CD4-positive, alpha-beta memory T cell (primary cell): ENCODE results near the gene DNAJB13. TPM values are rescaled to one million over a fixed set of nuclear protein-coding genes. Genes with fewer than 3 reads are reported as not detected.
A peak's percentile ranks its signal among the peaks of the same experiment; 100 is the strongest.

ENCODE experiments used
- CTCF ChIA-PET: fragments of 350-600 bp; sonication (Branson Sonifier 250); formaldehyde crosslinking; loops from one replicate; lab custom pipeline; 2021; ENCODE audit warnings: inconsistent platforms; ENCODE audit not compliant: partially characterized antibody; lab: Charles Lee
- POLR2A ChIA-PET: fragments of 350-600 bp; sonication (Branson Sonifier 250); formaldehyde crosslinking; loops from one replicate; lab custom pipeline; 2021; ENCODE audit not compliant: partially characterized antibody; lab: Charles Lee
- DNase-seq, 5 donors: peaks; one replicate each; pipeline versions ENCODE4 v3.0.0 to v3.0.0-alpha.2; 2020 to 2022; ENCODE audit warnings: mixed read lengths in 1 of 5
- H3K27ac ChIP-seq: one replicate; pipeline ENCODE4 v1.7.0; 2013; ENCODE audit warnings: low read depth, low read length
- H3K27me3 ChIP-seq: 2 replicates; pipeline ENCODE4 v1.7.0; 2013; ENCODE audit warnings: mild to moderate bottlenecking, low read length, moderate library complexity; ENCODE audit not compliant: insufficient read depth
- H3K36me3 ChIP-seq: 2 replicates; pipeline ENCODE4 v1.7.0; 2013; ENCODE audit warnings: mild to moderate bottlenecking, low read length, moderate library complexity; ENCODE audit not compliant: insufficient read depth
- H3K4me1 ChIP-seq: 2 replicates; pipeline ENCODE4 v1.7.0; 2013; ENCODE audit warnings: mild to moderate bottlenecking, low read length, moderate library complexity; ENCODE audit not compliant: insufficient read depth
- H3K4me3 ChIP-seq, 2 donors: one replicate each; pipeline ENCODE4 v1.7.0; 2013; ENCODE audit warnings: low read length in 2 of 2, mild to moderate bottlenecking in 1 of 2
- H3K9me3 ChIP-seq, 2 donors: one replicate each; pipeline ENCODE4 v1.7.0; 2013; ENCODE audit warnings: low read length in 2 of 2, control low read depth in 1 of 2; ENCODE audit not compliant: control insufficient read depth in 1 of 2
- H3K27ac Mint-ChIP-seq, 7 donors: one replicate each; pipeline ENCODE4 v1.8.0; 2020 to 2021; ENCODE audit warnings: mixed read lengths in 7 of 7, mild to moderate bottlenecking in 6 of 7, inconsistent platforms in 3 of 7, moderate library complexity in 3 of 7
- H3K27me3 Mint-ChIP-seq, 2 donors: one replicate each; pipeline ENCODE4 v1.8.0; 2020 to 2021; ENCODE audit warnings: mixed read lengths in 2 of 2
- H3K36me3 Mint-ChIP-seq, 2 donors: one replicate each; pipeline ENCODE4 v1.8.0; 2020 to 2021; ENCODE audit warnings: mixed read lengths in 2 of 2, inconsistent platforms in 1 of 2, mild to moderate bottlenecking in 1 of 2
- H3K4me1 Mint-ChIP-seq, 4 donors: one replicate each; pipeline ENCODE4 v1.8.0; 2020 to 2021; ENCODE audit warnings: mixed read lengths in 4 of 4, mild to moderate bottlenecking in 1 of 4
- H3K4me3 Mint-ChIP-seq, 8 donors: one replicate each; pipeline ENCODE4 v1.8.0; 2020 to 2021; ENCODE audit warnings: mixed read lengths in 8 of 8, mild to moderate bottlenecking in 7 of 8, moderate library complexity in 6 of 8, inconsistent platforms in 3 of 8
- H3K9me3 Mint-ChIP-seq, 8 donors: one replicate each; pipeline ENCODE4 v1.8.0; 2020 to 2021; ENCODE audit warnings: mixed read lengths in 8 of 8, mild to moderate bottlenecking in 5 of 8, inconsistent platforms in 3 of 8, moderate library complexity in 1 of 8
- intact Hi-C: fragments of 100-400 bp; cut with micrococcal nuclease; formaldehyde crosslinking; loops from one replicate; pipeline ENCODE4 v1.15.1; 2023
- polyA plus RNA-seq, 2 donors: library from polyadenylated mRNA; unstranded; fragments of 300-500 nt; fragmentation: Illumina TruSeq; gene quantifications; one replicate each; pipeline ENCODE4 v1.2.3, GENCODE V29; 2021
- total RNA-seq, 2 experiments: library from RNA; stranded (reverse); gene quantifications; one replicate each; pipeline ENCODE4 v1.2.3, GENCODE V29; 2021

DNAJB13 gene
- total and polyA plus RNA-seq, 4 experiments from 2014 or later: 0.23 to 0.53 (median 0.30) TPM; not detected in 1

GRCh38 chr11:74015919-74016684 lies 65.3 kb downstream of the DNAJB13 start:
- no peak for DNase-seq
- peak overlapping the region in 1 of 8 donors; percentile 53 for H3K4me3 Mint-ChIP-seq
- CTCF ChIA-PET: interaction anchor here (1.2 to 3.0 kb wide), 6 partner anchors 11 to 52 kb away, joined by 3 to 12 read pairs (median 5); no protein-coding TSS in a partner anchor
- Histone ChIP-seq H3K27me3 (no peaks in the 10 kb centered on the region), H3K36me3 (no peaks in the 10 kb centered on the region), H3K4me1 (peaks cover 93% of the 10 kb centered on the region), H3K4me3 (no peak overlapping the region), H3K9me3 (no peaks in the 10 kb centered on the region), H3K27ac (peak overlapping the region; percentile 43)
- intact Hi-C loops: no loop called here
- POLR2A ChIA-PET: interaction anchor here (1.0 to 35.3 kb wide), 4 partner anchors 9 to 35 kb away, joined by 3 to 2221 read pairs (median 21); partner anchors contain the start of gene UCP2
- H3K27ac Mint-ChIP-seq: peak overlapping the region; percentile 89 to 99 (median 94)
- H3K27me3 Mint-ChIP-seq: no peaks in the 10 kb centered on the region
- peaks cover 0 to 72% (median 57%) of the 10 kb centered on the region in 4 donors for H3K4me1 Mint-ChIP-seq
- H3K36me3 Mint-ChIP-seq: peaks cover 6 to 13% of the 10 kb centered on the region in 2 donors
- peaks cover 0 to 2% (median 0%) of the 10 kb centered on the region in 8 donors for H3K9me3 Mint-ChIP-seq

DNA sequence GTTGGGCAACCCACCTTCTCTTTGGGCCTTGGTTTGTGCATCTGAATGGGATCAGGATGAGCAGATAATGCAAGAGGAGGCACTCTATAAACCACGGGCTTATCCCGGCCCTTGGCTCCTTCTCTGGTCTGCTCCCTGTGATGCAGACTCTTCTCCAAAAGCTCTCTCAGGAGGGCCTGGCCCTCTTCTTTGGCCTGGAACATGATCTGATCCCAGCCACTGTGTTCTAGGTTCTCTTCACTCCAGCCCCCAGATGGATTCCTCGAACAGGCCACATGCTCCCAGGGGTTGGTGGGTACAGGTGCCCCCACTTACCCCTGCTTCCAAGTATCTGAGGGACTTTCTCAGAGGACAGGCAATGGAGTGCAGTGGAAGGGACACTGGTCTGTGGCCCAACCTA lies 66.8 kb downstream of the DNAJB13 start:
- Mint-ChIP-seq H3K36me3 (peaks cover 1 to 13% of the 10 kb centered on the region in 2 donors), H3K27me3 (no peaks in the 10 kb centered on the region), H3K27ac (peak overlapping the region in 6 of 7 donors; percentile 16 to 96 (median 79)), H3K4me3 (no peak overlapping the region), H3K4me1 (peaks cover 0 to 57% (median 44%) of the 10 kb centered on the region in 4 donors), H3K9me3 (no peaks in the 10 kb centered on the region)
- DNase-seq: no peak
- Histone ChIP-seq H3K27ac (no peak overlapping the region), H3K27me3 (no peaks in the 10 kb centered on the region), H3K4me3 (no peak overlapping the region), H3K9me3 (no peaks in the 10 kb centered on the region), H3K36me3 (no peaks in the 10 kb centered on the region), H3K4me1 (peaks cover 83% of the 10 kb centered on the region)
- ChIA-PET CTCF (interaction anchor here (1.3 to 1.7 kb wide), 2 partner anchors 36 to 54 kb away, joined by 3 to 4 read pairs; no protein-coding TSS in a partner anchor), POLR2A (interaction anchor here (1.2 to 35.3 kb wide), 3 partner anchors 13 to 153 kb away, joined by 4 to 2221 read pairs (median 5); partner anchors contain the start of genes C2CD3, PPME1 and UCP2)
- intact Hi-C loops: no loop called here

DNA sequence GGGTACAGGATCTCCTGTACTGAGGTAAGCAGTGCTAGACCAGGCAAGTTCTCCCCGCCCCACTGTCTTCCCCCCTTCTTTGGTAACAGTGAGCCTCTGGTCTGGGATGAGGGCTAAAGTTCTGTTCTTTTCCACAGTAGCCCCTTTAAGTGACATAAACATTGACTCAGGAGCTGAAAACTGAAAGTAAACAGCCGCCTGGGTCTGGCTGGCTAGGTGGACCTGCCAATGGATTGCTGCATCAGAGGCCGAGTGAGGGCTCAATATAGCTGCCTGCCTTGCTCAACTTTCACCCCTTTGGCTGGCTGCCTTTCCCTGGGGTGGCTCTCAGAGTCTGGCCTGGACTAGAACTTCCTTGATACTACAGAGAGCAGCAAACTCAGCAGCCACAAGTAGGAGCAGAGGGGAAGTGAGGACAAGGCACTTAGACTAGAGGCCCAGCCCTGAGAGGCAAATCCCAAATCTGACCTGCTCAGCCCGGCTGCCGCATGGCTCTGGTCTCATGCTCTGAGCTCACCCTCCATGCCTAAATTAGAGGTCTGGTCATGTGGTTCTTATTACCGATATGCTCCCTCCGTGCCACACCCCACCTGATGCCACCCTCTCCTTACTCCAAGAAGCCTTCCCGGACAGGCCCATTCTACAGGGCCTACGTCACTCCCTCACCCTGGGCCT lies 67.6 kb downstream of the DNAJB13 start:
- POLR2A ChIA-PET: interaction anchor here (1.0 to 35.3 kb wide), 6 partner anchors 8 to 152 kb away, joined by 4 to 2221 read pairs (median 6); partner anchors contain the start of genes C2CD3, PPME1, UCP2 and UCP3
- intact Hi-C loops: no loop called here
- H3K27me3 ChIP-seq: no peaks in the 10 kb centered on the region
- no peak overlapping the region for H3K4me3 ChIP-seq
- no peaks in the 10 kb centered on the region for H3K27me3 Mint-ChIP-seq
- peaks cover 3 to 18% of the 10 kb centered on the region in 2 donors for H3K36me3 Mint-ChIP-seq
- CTCF ChIA-PET: interaction anchor here (1.1 to 1.7 kb wide), 5 partner anchors 14 to 55 kb away, joined by 3 to 4 read pairs (median 3); no protein-coding TSS in a partner anchor
- no peaks in the 10 kb centered on the region for H3K9me3 Mint-ChIP-seq
- H3K9me3 ChIP-seq: no peaks in the 10 kb centered on the region
- peaks cover 4 to 58% (median 42%) of the 10 kb centered on the region in 4 donors for H3K4me1 Mint-ChIP-seq
- peaks cover 75% of the 10 kb centered on the region for H3K4me1 ChIP-seq
- H3K4me3 Mint-ChIP-seq: peak overlapping the region in 4 of 8 donors; percentile 17 to 40 (median 20)
- H3K27ac Mint-ChIP-seq: peak overlapping the region in 6 of 7 donors; percentile 52 to 94 (median 74)
- DNase-seq: no peak
- no peak overlapping the region for H3K27ac ChIP-seq
- no peaks in the 10 kb centered on the region for H3K36me3 ChIP-seq

DNA sequence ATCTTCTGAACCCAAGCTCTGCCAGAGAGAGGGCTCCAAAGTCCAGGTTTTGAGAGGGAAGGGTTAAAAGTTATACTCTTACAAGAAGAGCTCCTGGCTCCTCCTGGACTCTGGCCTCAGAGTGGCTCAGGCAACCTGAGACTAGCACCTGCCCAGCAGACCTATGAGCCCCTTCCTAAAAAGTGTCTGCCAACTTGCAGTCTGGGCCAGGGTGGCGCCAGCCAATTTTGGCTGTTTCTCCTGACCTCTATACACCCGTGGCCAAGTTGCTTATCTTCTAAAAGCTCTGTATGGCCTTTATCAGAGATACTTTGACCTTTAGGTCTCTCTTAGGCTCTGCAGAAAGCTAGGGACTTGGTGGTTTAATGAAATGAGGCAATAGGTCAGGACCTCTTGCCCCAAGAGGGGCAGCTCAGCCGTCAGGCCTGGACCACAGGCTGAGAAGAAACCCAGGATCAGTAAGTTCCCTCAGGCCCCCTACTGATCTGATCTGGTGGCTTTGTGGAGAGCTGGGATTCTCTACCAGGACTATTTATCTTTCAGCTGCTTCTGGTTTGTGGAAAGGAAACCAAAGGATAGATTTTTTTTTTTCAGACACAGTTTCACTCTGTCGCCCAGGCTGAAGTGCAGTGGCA lies 68.4 kb downstream of the DNAJB13 start:
- intact Hi-C loops: no loop called here
- Mint-ChIP-seq H3K27me3 (no peaks in the 10 kb centered on the region), H3K9me3 (no peaks in the 10 kb centered on the region), H3K36me3 (peaks cover 9 to 24% of the 10 kb centered on the region in 2 donors), H3K4me1 (peaks cover 10 to 58% (median 41%) of the 10 kb centered on the region in 4 donors), H3K4me3 (peak overlapping the region in 3 of 8 donors; percentile 17 to 61 (median 48)), H3K27ac (peak overlapping the region in 4 of 7 donors; percentile 23 to 94 (median 66))
- DNase-seq: no peak
- H3K36me3 ChIP-seq: no peaks in the 10 kb centered on the region
- peaks cover 67% of the 10 kb centered on the region for H3K4me1 ChIP-seq
- no peak overlapping the region for H3K4me3 ChIP-seq
- peak overlapping the region; percentile 6 for H3K27ac ChIP-seq
- no peaks in the 10 kb centered on the region for H3K27me3 ChIP-seq
- no peaks in the 10 kb centered on the region for H3K9me3 ChIP-seq
- POLR2A ChIA-PET: interaction anchor here (1.0 to 35.3 kb wide), 5 partner anchors 9 to 38 kb away, joined by 6 to 2221 read pairs (median 6); partner anchors contain the start of genes UCP2 and UCP3
- CTCF ChIA-PET: interaction anchor here (1.0 to 1.4 kb wide), 5 partner anchors 14 to 50 kb away, joined by 3 to 4 read pairs (median 3); no protein-coding TSS in a partner anchor

- no peaks in the 10 kb centered on the region for H3K9me3 ChIP-seq
- H3K4me1 ChIP-seq: peaks cover 61% of the 10 kb centered on the region
- peak overlapping the region; percentile 6 for H3K27ac ChIP-seq
- Mint-ChIP-seq H3K36me3 (peaks cover 8 to 25% of the 10 kb centered on the region in 2 donors), H3K27ac (no peak overlapping the region), H3K27me3 (no peaks in the 10 kb centered on the region), H3K9me3 (no peaks in the 10 kb centered on the region), H3K4me3 (peak overlapping the region in 4 of 8 donors; percentile 29 to 61 (median 46)), H3K4me1 (peaks cover 14 to 55% (median 36%) of the 10 kb centered on the region in 4 donors)
- intact Hi-C loops: no loop called here
- no peaks in the 10 kb centered on the region for H3K36me3 ChIP-seq
- no peak overlapping the region for H3K4me3 ChIP-seq
- ChIA-PET POLR2A (interaction anchor here (1.2 to 35.3 kb wide), 5 partner anchors 8 to 39 kb away, joined by 4 to 2221 read pairs (median 6); partner anchors contain the start of gene UCP2), CTCF (interaction anchor here (1.0 to 1.6 kb wide), 5 partner anchors 14 to 59 kb away, joined by 3 to 5 read pairs (median 3); no protein-coding TSS in a partner anchor)
- DNase-seq: no peak
- H3K27me3 ChIP-seq: no peaks in the 10 kb centered on the region
Observed at GRCh38 chr11:74019860-74020259, 69.0 kb downstream of the DNAJB13 start.
